PC-3 (cell line): ENCODE data around the gene PNMA8A. TPM values are rescaled to one million over a fixed set of nuclear protein-coding genes. Genes with fewer than 3 reads are reported as not detected.

Experiments
- ATAC-seq: fragments of 200-7000 bp; cut with Tn5 transposase; 2 replicates; pipeline ENCODE4 v1.9.1; 2020; ENCODE audit warnings: mild to moderate bottlenecking, moderate library complexity
- BruUV-seq: library from RNA; stranded (reverse); fragments of 400-500 nt; replicated peaks from 2 replicates; lab custom pipeline; 2021; lab: Mats Ljungman, UMichigan
- CTCF ChIA-PET: fragments of 300-600 bp; sonication (Branson Sonifier 250); formaldehyde crosslinking; loops from one replicate; lab custom pipeline; 2022; ENCODE audit warnings: antibody characterized with exemption; lab: Charles Lee
- POLR2A ChIA-PET: fragments of 300-600 bp; sonication (Branson Sonifier 250); formaldehyde crosslinking; loops from one replicate; lab custom pipeline; 2022; ENCODE audit warnings: antibody characterized with exemption; ENCODE audit not compliant: unreplicated experiment; lab: Charles Lee
- DNase-seq: peaks from one replicate; pipeline ENCODE4 v3.0.0-alpha.2; 2015
- H2AFZ ChIP-seq: fragments of 300-600 bp; sonication (generic); 2 replicates; pipeline ENCODE4 v1.6.0; 2016; ENCODE audit warnings: antibody characterized with exemption, low read length
- H3F3A ChIP-seq: fragments of 300-600 bp; sonication (generic); one replicate; pipeline ENCODE4 v1.6.0; 2017; ENCODE audit warnings: antibody characterized with exemption, low read length, control low read depth, mild to moderate bottlenecking; ENCODE audit not compliant: unreplicated experiment
- H3K27ac ChIP-seq: fragments of 300-600 bp; sonication (generic); 2 replicates; pipeline ENCODE4 v1.5.1; 2016; ENCODE audit warnings: mild to moderate bottlenecking, low read length
- H3K27me3 ChIP-seq: fragments of 300-600 bp; sonication (generic); 2 replicates; pipeline ENCODE4 v1.6.1; 2016; ENCODE audit warnings: low read length, mixed read lengths
- H3K36me3 ChIP-seq: fragments of 300-600 bp; sonication (generic); 2 replicates; pipeline ENCODE4 v1.6.1; 2016; ENCODE audit warnings: low read depth, mixed run types, low read length, mixed read lengths
- H3K4me1 ChIP-seq: fragments of 300-600 bp; sonication (generic); 2 replicates; pipeline ENCODE4 v1.5.1; 2016; ENCODE audit warnings: low read length; ENCODE audit not compliant: insufficient read depth
- H3K4me2 ChIP-seq: fragments of 300-600 bp; sonication (generic); 2 replicates; pipeline ENCODE4 v1.6.0; 2016; ENCODE audit warnings: low read length
- H3K4me3 ChIP-seq: fragments of 300-600 bp; sonication (generic); 2 replicates; pipeline ENCODE4 v1.5.1; 2016; ENCODE audit warnings: mild to moderate bottlenecking, low read length, mixed read lengths
- H3K79me2 ChIP-seq: fragments of 300-600 bp; sonication (generic); 2 replicates; pipeline ENCODE4 v1.6.1; 2017; ENCODE audit warnings: low read length, mixed read lengths
- H3K9ac ChIP-seq: fragments of 300-600 bp; sonication (generic); 2 replicates; pipeline ENCODE4 v1.6.0; 2016; ENCODE audit warnings: mild to moderate bottlenecking, low read length
- H3K9me2 ChIP-seq: fragments of 300-600 bp; sonication (generic); replicated peaks from 2 replicates; pipeline ENCODE4 v1.6.1; 2016; ENCODE audit warnings: mixed run types, low read length, mixed read lengths
- H3K9me3 ChIP-seq: fragments of 300-600 bp; sonication (generic); 2 replicates; pipeline ENCODE4 v1.6.1; 2016; ENCODE audit warnings: low read length, mixed read lengths
- H4K20me1 ChIP-seq: fragments of 300-600 bp; sonication (generic); 2 replicates; pipeline ENCODE4 v1.6.1; 2016; ENCODE audit warnings: low read length, mixed read lengths
- CTCF ChIP-seq: fragments of 300-600 bp; sonication (generic); conservative IDR thresholded peaks from 2 replicates; pipeline ENCODE4 v1.5.1; 2017; ENCODE audit warnings: antibody characterized with exemption, low read depth, mild to moderate bottlenecking, low read length
- EZH2 ChIP-seq: fragments of 300-600 bp; sonication (generic); IDR thresholded peaks from one replicate; pipeline ENCODE4 v1.6.1; 2017; ENCODE audit warnings: antibody characterized with exemption, mild to moderate bottlenecking, low read length; ENCODE audit not compliant: unreplicated experiment
- EZH2phosphoT487 ChIP-seq: fragments of 300-600 bp; sonication (generic); IDR thresholded peaks from 2 replicates; pipeline ENCODE4 v1.6.1; 2018; ENCODE audit warnings: mild to moderate bottlenecking, antibody characterized with exemption, low read length, borderline replicate concordance
- intact Hi-C: fragments of 100-400 bp; cut with micrococcal nuclease; formaldehyde crosslinking; loops from 2 replicates; pipeline ENCODE4 v1.9.0; 2023
- total RNA-seq: library from RNA; depleted of rRNA; stranded (reverse); fragments of >200 nt; gene quantifications from 2 replicates; pipeline ENCODE4 v1.2.3, GENCODE V29; 2014

The PNMA8A gene
- total RNA-seq, 1 experiment from 2014 or later = not detected

GRCh38 chr19:46463516-46463915, 7.8 kb downstream of the PNMA8A start:
- H3K4me2 ChIP-seq = no peak overlapping the region
- no TSS peak for BruUV-seq
- H3K27ac ChIP-seq = no peak overlapping the region
- no peak overlapping the region for H3K4me3 ChIP-seq
- no peaks in the 10 kb centered on the region for H3K36me3 ChIP-seq
- H3K27me3 ChIP-seq = no peaks in the 10 kb centered on the region
- no peaks in the 10 kb centered on the region for H3K9me3 ChIP-seq
- DNase-seq = no peak
- H4K20me1 ChIP-seq = no peaks in the 10 kb centered on the region
- intact Hi-C loops = no loop called here
- no peak for TF ChIP-seq EZH2phosphoT487
- TF ChIP-seq EZH2 = no peak
- TF ChIP-seq CTCF = no peak
- ChIA-PET POLR2A (no interaction called here), CTCF (no interaction called here)
- H3K9me2 ChIP-seq = no peaks in the 10 kb centered on the region
- no peaks in the 10 kb centered on the region for H3F3A ChIP-seq
- H3K79me2 ChIP-seq = no peaks in the 10 kb centered on the region
- H2AFZ ChIP-seq = no peak overlapping the region
- H3K4me1 ChIP-seq = peaks cover 13% of the 10 kb centered on the region
- no peak overlapping the region for H3K9ac ChIP-seq
- ATAC-seq = no peak

- ChIA-PET CTCF (no interaction called here), POLR2A (no interaction called here)
- Histone ChIP-seq H2AFZ (no peak overlapping the region), H3K9me2 (no peaks in the 10 kb centered on the region), H3K4me2 (no peak overlapping the region), H4K20me1 (no peaks in the 10 kb centered on the region), H3K36me3 (no peaks in the 10 kb centered on the region), H3F3A (no peaks in the 10 kb centered on the region), H3K9ac (no peak overlapping the region), H3K27me3 (no peaks in the 10 kb centered on the region), H3K4me1 (peaks cover 7% of the 10 kb centered on the region), H3K9me3 (no peaks in the 10 kb centered on the region), H3K79me2 (no peaks in the 10 kb centered on the region), H3K27ac (no peak overlapping the region), H3K4me3 (no peak overlapping the region)
- no peak for TF ChIP-seq EZH2
- TF ChIP-seq EZH2phosphoT487 = no peak
- TF ChIP-seq CTCF = no peak
- DNase-seq = no peak
- intact Hi-C loops = no loop called here
- ATAC-seq = no peak
- no TSS peak for BruUV-seq
Measured at GRCh38 chr19:46461537-46461936, 9.8 kb downstream of the PNMA8A start.

GRCh38 chr19:46460981-46461380, 10.4 kb downstream of the PNMA8A start:
- ChIA-PET CTCF (no interaction called here), POLR2A (no interaction called here)

More at GRCh38 chr19:46460981-46461380, 10.4 kb downstream of the PNMA8A start:
- H3K4me3 ChIP-seq = no peak overlapping the region
- no peaks in the 10 kb centered on the region for H3K79me2 ChIP-seq
- H3K4me1 ChIP-seq = peaks cover 2% of the 10 kb centered on the region; the same call in 1 of the 2 replicates
- H2AFZ ChIP-seq = no peak overlapping the region
- no peak overlapping the region for H3K27ac ChIP-seq
- no peak for TF ChIP-seq EZH2phosphoT487
- no peak for TF ChIP-seq EZH2
- no peak for TF ChIP-seq CTCF
- no peak overlapping the region for H3K4me2 ChIP-seq
- no peaks in the 10 kb centered on the region for H4K20me1 ChIP-seq
- no peaks in the 10 kb centered on the region for H3K27me3 ChIP-seq
- no TSS peak for BruUV-seq
- H3K9me3 ChIP-seq = no peaks in the 10 kb centered on the region
- intact Hi-C loops = no loop called here
- H3F3A ChIP-seq = no peaks in the 10 kb centered on the region
- no peak for DNase-seq
- no peak for ATAC-seq
- H3K9me2 ChIP-seq = no peaks in the 10 kb centered on the region
- no peaks in the 10 kb centered on the region for H3K36me3 ChIP-seq
- H3K9ac ChIP-seq = no peak overlapping the region
